H1 (cell line): ENCODE measurements around the gene CKAP4. TPM values are rescaled to one million over a fixed set of nuclear protein-coding genes. Genes with fewer than 3 reads are reported as not detected.

Experiments used
- SAP30 ChIP-seq: fragments of 300-600 bp; sonication (generic); IDR thresholded peaks from 2 replicates; pipeline ENCODE4 v1.7.1; 2012; ENCODE audit warnings: low read length, moderate library complexity, mild to moderate bottlenecking, inconsistent platforms; ENCODE audit not compliant: insufficient read depth, insufficient replicate concordance
- TBP ChIP-seq: IDR thresholded peaks from 2 replicates; pipeline ENCODE4 v1.6.1; 2011; ENCODE audit warnings: low read depth, low read length, improper control_type of control experiment
- TCF12 ChIP-seq: IDR thresholded peaks from 2 replicates; pipeline ENCODE4 v1.6.1; 2011; ENCODE audit warnings: low read depth, mild to moderate bottlenecking, low read length
- polyA plus RNA-seq, 7 experiments: library from polyadenylated mRNA; depleted of rRNA in 3 of 7; stranded (reverse) in 5 of 7; unstranded in 2 of 7; fragments of >200 nt in 5 of 7; fragments of 200-250 nt in 2 of 7; gene quantifications; 1 replicate in 5 of 7; 2 replicates in 1 of 7; 4 replicates in 1 of 7; pipeline versions ENCODE4 v1.2.1 to v1.2.3, GENCODE V29; 2011 to 2013; ENCODE audit warnings: missing spikeins in 2 of 7, mixed read lengths in 2 of 7
- total RNA-seq: library from RNA; stranded (reverse); fragmentation: NEBNext Ultra II Directional; extraction: Animal tissue kit (Norgen Biotek cat#: 25700); gene quantifications from 2 replicates; pipeline ENCODE4 v1.2.1, GENCODE V29; 2021

CKAP4 gene
- total and polyA plus RNA-seq, 2 of the 8 experiments (the other 6 are each of a cell fraction or from before 2014, with no cell fraction given), result 35.8 to 80.7 TPM

DNA sequence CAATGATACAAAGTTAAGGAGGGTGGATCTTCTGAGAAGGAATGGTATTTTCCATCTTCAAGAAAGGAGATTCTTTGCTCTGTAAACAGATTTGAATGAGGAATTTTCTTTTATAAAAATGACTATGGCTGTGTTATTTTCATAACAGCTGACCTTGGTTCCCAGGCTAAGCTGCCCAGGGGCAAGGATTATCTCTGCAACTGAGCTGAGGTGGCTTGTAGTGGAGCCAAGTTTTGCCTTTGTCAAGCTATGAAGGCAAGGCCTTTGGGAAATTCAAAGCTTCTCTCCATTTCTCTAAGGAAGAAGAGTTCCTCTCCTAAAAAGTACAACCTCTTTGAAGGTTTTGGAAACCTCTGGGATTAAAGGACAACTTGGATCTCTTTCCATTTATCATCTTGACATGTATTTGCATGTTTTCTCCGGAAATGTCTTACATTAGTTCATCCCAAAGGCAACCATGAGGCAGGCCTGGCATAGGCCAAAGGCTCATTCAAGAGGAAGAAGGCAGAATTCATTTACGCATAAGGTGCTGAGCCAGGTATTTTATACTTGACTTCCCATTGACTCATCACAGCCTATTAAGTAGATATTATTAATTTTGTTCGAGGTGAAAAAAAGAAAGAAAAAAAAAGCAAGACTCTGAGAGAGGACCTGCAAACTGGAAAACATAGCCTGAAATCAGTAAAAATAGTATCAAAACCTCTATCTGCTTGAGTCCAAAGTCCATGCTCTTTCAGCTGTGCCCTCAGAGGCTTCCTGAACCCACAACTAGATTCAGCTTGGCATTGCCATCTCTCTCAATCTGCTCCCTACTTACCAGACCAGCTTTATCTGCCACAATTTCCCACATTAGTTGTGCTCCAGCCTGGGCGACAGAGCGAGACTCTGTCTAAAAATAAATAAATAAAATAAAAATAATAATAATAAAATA, 24.0 kb upstream of the CKAP4 start (continued):
- TF ChIP-seq TBP (no peak), SAP30 (no peak), TCF12 (no peak)
